Measurements from ENCODE around the gene ALKBH2.

- no peak for TF ChIP-seq CTCF (IDR thresholded peaks at IDR 0.05)
- no peak for TF ChIP-seq POLR2A (IDR thresholded peaks at IDR 0.05)
These were observed 36.4 kb downstream of the ALKBH2 start for GRCh38 chr12:109056891-109057290.
